Liver (tissue), 9 donors: ENCODE results near the gene RAD51B. TPM values are rescaled to one million over a fixed set of nuclear protein-coding genes. Genes with fewer than 3 reads are reported as not detected.

Source experiments
- DNase-seq: peaks from one replicate; pipeline ENCODE4 v3.0.0-alpha.2; 2017; ENCODE audit warnings: low spot score
- H3K27ac ChIP-seq, 2 donors: one replicate each; pipeline ENCODE4 v1.7.0; 2013; ENCODE audit warnings: inconsistent platforms in 2 of 2, low read length in 2 of 2, control low read depth in 1 of 2, low read depth in 1 of 2, mild to moderate bottlenecking in 1 of 2
- H3K27me3 ChIP-seq, 4 donors: one replicate each; pipeline versions ENCODE4 v1.6.1 to v1.7.0; 2013; ENCODE audit warnings: low read length in 3 of 4, inconsistent platforms in 1 of 4, mild to moderate bottlenecking in 1 of 4, moderate library complexity in 1 of 4; ENCODE audit not compliant: control insufficient read depth in 4 of 4, insufficient read depth in 4 of 4
- H3K36me3 ChIP-seq, 4 donors: one replicate each; pipeline versions ENCODE4 v1.6.1 to v1.7.0; 2013; ENCODE audit warnings: low read length in 3 of 4, mild to moderate bottlenecking in 3 of 4, low read depth in 1 of 4, moderate library complexity in 1 of 4; ENCODE audit not compliant: control insufficient read depth in 4 of 4, insufficient read depth in 3 of 4
- H3K4me1 ChIP-seq, 4 donors: one replicate each; pipeline versions ENCODE4 v1.6.1 to v1.7.0; 2013; ENCODE audit warnings: low read length in 3 of 4, mild to moderate bottlenecking in 3 of 4, moderate library complexity in 1 of 4; ENCODE audit not compliant: control insufficient read depth in 4 of 4, insufficient read depth in 4 of 4
- H3K4me3 ChIP-seq, 3 donors: one replicate each; pipeline versions ENCODE4 v1.6.1 to v1.7.0; 2013; ENCODE audit warnings: low read length in 3 of 3, control low read depth in 1 of 3, low read depth in 1 of 3, mild to moderate bottlenecking in 1 of 3
- H3K9ac ChIP-seq, 2 donors: one replicate each; pipeline ENCODE4 v1.7.0; 2013; ENCODE audit warnings: low read length in 2 of 2, mild to moderate bottlenecking in 2 of 2, moderate library complexity in 2 of 2, control low read depth in 1 of 2, low read depth in 1 of 2
- H3K9me3 ChIP-seq, 4 donors: one replicate each; pipeline versions ENCODE4 v1.6.1 to v1.7.0; 2013; ENCODE audit warnings: low read length in 3 of 4; ENCODE audit not compliant: control insufficient read depth in 4 of 4
- ATF3 ChIP-seq: IDR thresholded peaks from 2 replicates; pipeline ENCODE4 v1.6.1; 2016; ENCODE audit warnings: antibody characterized with exemption
- EGR1 ChIP-seq, 2 donors: IDR thresholded peaks; 2 replicates each; pipeline ENCODE4 v1.6.1; 2016 to 2018; ENCODE audit warnings: antibody characterized with exemption in 2 of 2, low read depth in 2 of 2
- FOXA1 ChIP-seq: IDR thresholded peaks from 2 replicates; pipeline ENCODE4 v1.6.1; 2016; ENCODE audit warnings: antibody characterized with exemption
- FOXA2 ChIP-seq: IDR thresholded peaks from 2 replicates; pipeline ENCODE4 v1.6.1; 2016; ENCODE audit warnings: antibody characterized with exemption
- GABPA ChIP-seq, 2 donors: IDR thresholded peaks in 1 of 2; conservative IDR thresholded peaks in 1 of 2; 2 replicates each; pipeline ENCODE4 v1.6.1; 2016; ENCODE audit warnings: antibody characterized with exemption in 2 of 2, mild to moderate bottlenecking in 1 of 2, moderate library complexity in 1 of 2
- HNF4A ChIP-seq, 2 donors: conservative IDR thresholded peaks; 2 replicates each; pipeline ENCODE4 v1.6.1; 2016; ENCODE audit warnings: antibody characterized with exemption in 2 of 2, mild to moderate bottlenecking in 2 of 2
- HNF4G ChIP-seq: IDR thresholded peaks from 2 replicates; pipeline ENCODE4 v1.6.1; 2016; ENCODE audit warnings: antibody characterized with exemption
- JUND ChIP-seq, 2 donors: IDR thresholded peaks; 2 replicates each; pipeline ENCODE4 v1.6.1; 2016; ENCODE audit warnings: antibody characterized with exemption in 2 of 2
- MAX ChIP-seq: IDR thresholded peaks from 2 replicates; pipeline ENCODE4 v1.6.1; 2016; ENCODE audit warnings: antibody characterized with exemption
- NR2F2 ChIP-seq: IDR thresholded peaks from 2 replicates; pipeline ENCODE4 v1.6.1; 2016; ENCODE audit warnings: antibody characterized with exemption
- RAD21 ChIP-seq, 2 donors: IDR thresholded peaks; 2 replicates each; pipeline ENCODE4 v1.6.1; 2016; ENCODE audit warnings: antibody characterized with exemption in 2 of 2, mild to moderate bottlenecking in 2 of 2
- SP1 ChIP-seq: IDR thresholded peaks from 2 replicates; pipeline ENCODE4 v1.6.1; 2018; ENCODE audit warnings: antibody characterized with exemption, mild to moderate bottlenecking
- TAF1 ChIP-seq: conservative IDR thresholded peaks from 2 replicates; pipeline ENCODE4 v1.6.1; 2016; ENCODE audit warnings: antibody characterized with exemption, mild to moderate bottlenecking
- YY1 ChIP-seq: IDR thresholded peaks from 2 replicates; pipeline ENCODE4 v1.6.1; 2016; ENCODE audit warnings: antibody characterized with exemption, mild to moderate bottlenecking
- ZBTB33 ChIP-seq: IDR thresholded peaks from 2 replicates; pipeline ENCODE4 v1.6.1; 2016; ENCODE audit warnings: antibody characterized with exemption
- WGBS: extraction: QIAGEN DNeasy Blood & Tissue Kit; methylation state at CpG from one replicate; pipeline ENCODE4 v1.1.7; 2013; 5-methylcytosine and 5-hydroxymethylcytosine counted together
- polyA plus RNA-seq, 2 donors: library from polyadenylated mRNA; stranded (reverse) in 1 of 2; unstranded in 1 of 2; fragments of 200-250 nt in 1 of 2; fragments of >200 nt in 1 of 2; fragmentation: Nextera tagmentation in 1 of 2; extraction: Ambion mirVana in 1 of 2; gene quantifications; one replicate each; pipeline versions ENCODE4 v1.2.1 to v1.2.3, GENCODE V29; 2013 to 2015
- total RNA-seq, 2 donors: library from RNA; depleted of rRNA; stranded (reverse); fragments of >200 nt; gene quantifications; one replicate each; pipeline ENCODE4 v1.2.3, GENCODE V29; 2014
- TF ChIP-seq, protein P1 (sequence below): IDR thresholded peaks from 2 replicates; pipeline ENCODE4 v1.6.1; 2016; ENCODE audit warnings: antibody characterized with exemption, mild to moderate bottlenecking
- TF ChIP-seq, protein P2 (sequence below): fragments of 150-350 bp; IDR thresholded peaks from 2 replicates; pipeline ENCODE4 v1.5.1; 2017; ENCODE audit warnings: improper control_type of control experiment, low read depth, low read length; ENCODE audit not compliant: missing input control
- donor health status: healthy.
- donor health status: healthy.
- donor health status: healthy.
- donor health status: healthy.
- donor health status: healthy.

RAD51B gene
- total and polyA plus RNA-seq, 4 donors: 0.81 to 12.9 (median 2.4) TPM

- H3K9ac ChIP-seq: no peak overlapping the region
- TF ChIP-seq HNF4G: no peak
- no peak for TF ChIP-seq EGR1 (IDR thresholded peaks at IDR 0.05; ENCODE audit: low read depth in 2 of 2)
- no peak for TF ChIP-seq NR2F2
- H3K27me3 ChIP-seq: no peaks in the 10 kb centered on the region
- WGBS: 70% methylated on average over 7 of the region's 7 CpGs
- no peak overlapping the region for H3K4me3 ChIP-seq
- peaks cover 0 to 20% (median 5%) of the 10 kb centered on the region in 4 donors for H3K4me1 ChIP-seq
- H3K36me3 ChIP-seq: no peaks in the 10 kb centered on the region
- no peaks in the 10 kb centered on the region for H3K9me3 ChIP-seq
- no peak overlapping the region for H3K27ac ChIP-seq
- no peak for DNase-seq
Measured at GRCh38 chr14:68756000-68756481, 936.5 kb downstream of the RAD51B start.

- Histone ChIP-seq H3K9ac (no peak overlapping the region), H3K36me3 (no peaks in the 10 kb centered on the region), H3K27me3 (no peaks in the 10 kb centered on the region), H3K9me3 (no peaks in the 10 kb centered on the region), H3K27ac (no peak overlapping the region), H3K4me1 (peaks cover 0 to 20% (median 5%) of the 10 kb centered on the region in 4 donors), H3K4me3 (no peak overlapping the region)
- WGBS: 89% methylated on average over 6 of the region's 6 CpGs
- DNase-seq: no peak
- TF ChIP-seq, protein P1, sequence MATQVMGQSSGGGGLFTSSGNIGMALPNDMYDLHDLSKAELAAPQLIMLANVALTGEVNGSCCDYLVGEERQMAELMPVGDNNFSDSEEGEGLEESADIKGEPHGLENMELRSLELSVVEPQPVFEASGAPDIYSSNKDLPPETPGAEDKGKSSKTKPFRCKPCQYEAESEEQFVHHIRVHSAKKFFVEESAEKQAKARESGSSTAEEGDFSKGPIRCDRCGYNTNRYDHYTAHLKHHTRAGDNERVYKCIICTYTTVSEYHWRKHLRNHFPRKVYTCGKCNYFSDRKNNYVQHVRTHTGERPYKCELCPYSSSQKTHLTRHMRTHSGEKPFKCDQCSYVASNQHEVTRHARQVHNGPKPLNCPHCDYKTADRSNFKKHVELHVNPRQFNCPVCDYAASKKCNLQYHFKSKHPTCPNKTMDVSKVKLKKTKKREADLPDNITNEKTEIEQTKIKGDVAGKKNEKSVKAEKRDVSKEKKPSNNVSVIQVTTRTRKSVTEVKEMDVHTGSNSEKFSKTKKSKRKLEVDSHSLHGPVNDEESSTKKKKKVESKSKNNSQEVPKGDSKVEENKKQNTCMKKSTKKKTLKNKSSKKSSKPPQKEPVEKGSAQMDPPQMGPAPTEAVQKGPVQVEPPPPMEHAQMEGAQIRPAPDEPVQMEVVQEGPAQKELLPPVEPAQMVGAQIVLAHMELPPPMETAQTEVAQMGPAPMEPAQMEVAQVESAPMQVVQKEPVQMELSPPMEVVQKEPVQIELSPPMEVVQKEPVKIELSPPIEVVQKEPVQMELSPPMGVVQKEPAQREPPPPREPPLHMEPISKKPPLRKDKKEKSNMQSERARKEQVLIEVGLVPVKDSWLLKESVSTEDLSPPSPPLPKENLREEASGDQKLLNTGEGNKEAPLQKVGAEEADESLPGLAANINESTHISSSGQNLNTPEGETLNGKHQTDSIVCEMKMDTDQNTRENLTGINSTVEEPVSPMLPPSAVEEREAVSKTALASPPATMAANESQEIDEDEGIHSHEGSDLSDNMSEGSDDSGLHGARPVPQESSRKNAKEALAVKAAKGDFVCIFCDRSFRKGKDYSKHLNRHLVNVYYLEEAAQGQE: no peak
- no peak for TF ChIP-seq MAX
- TF ChIP-seq ATF3: no peak
- TF ChIP-seq YY1: no peak
- TF ChIP-seq JUND (IDR thresholded peaks at IDR 0.05): no peak
- TF ChIP-seq FOXA1: no peak
- no peak for TF ChIP-seq EGR1 (IDR thresholded peaks at IDR 0.05; ENCODE audit: low read depth in 2 of 2)
- TF ChIP-seq RAD21 (IDR thresholded peaks at IDR 0.05): no peak
- TF ChIP-seq HNF4G: no peak
- TF ChIP-seq GABPA (IDR thresholded peaks at IDR 0.05 in 1 of 2, conservative IDR thresholded peaks at IDR 0.05 in 1 of 2): no peak
- TF ChIP-seq FOXA2: no peak
Measured at GRCh38 chr14:68756734-68757133, 937.2 kb downstream of the RAD51B start.

DNA sequence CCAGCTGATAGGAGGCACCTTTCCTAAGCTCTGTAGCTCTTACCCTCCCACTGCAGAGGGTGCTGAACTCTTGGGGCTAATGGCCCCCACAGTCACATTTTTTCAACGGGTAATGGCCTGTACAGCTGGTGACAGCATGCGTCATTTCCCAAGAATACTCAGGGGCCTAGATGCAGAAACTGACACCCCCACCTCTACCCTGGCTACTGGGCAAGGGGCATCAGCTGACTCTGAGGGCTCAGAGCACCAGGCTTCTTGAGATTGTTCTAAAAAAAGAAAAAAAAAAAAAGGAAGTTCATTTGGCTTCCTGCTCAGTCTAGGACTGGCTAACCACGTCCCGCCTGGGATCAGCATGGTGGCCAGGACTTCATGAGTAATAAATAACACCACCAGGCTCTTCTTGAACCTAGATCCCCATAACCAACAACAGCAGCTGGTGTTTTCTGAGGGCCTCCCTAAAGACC, 938.1 kb downstream of the RAD51B start:
- H3K27ac ChIP-seq: peak overlapping the region; percentile 40 to 43
- H3K4me3 ChIP-seq: no peak overlapping the region
- H3K4me1 ChIP-seq: peaks cover 2 to 25% (median 9%) of the 10 kb centered on the region in 4 donors
- peak; percentile 53 for DNase-seq
- no peaks in the 10 kb centered on the region for H3K36me3 ChIP-seq
- no peaks in the 10 kb centered on the region for H3K9me3 ChIP-seq
- no peaks in the 10 kb centered on the region for H3K27me3 ChIP-seq
- WGBS: 44% methylated on average over 4 of the region's 4 CpGs
- H3K9ac ChIP-seq: no peak overlapping the region
- TF ChIP-seq, protein P2, sequence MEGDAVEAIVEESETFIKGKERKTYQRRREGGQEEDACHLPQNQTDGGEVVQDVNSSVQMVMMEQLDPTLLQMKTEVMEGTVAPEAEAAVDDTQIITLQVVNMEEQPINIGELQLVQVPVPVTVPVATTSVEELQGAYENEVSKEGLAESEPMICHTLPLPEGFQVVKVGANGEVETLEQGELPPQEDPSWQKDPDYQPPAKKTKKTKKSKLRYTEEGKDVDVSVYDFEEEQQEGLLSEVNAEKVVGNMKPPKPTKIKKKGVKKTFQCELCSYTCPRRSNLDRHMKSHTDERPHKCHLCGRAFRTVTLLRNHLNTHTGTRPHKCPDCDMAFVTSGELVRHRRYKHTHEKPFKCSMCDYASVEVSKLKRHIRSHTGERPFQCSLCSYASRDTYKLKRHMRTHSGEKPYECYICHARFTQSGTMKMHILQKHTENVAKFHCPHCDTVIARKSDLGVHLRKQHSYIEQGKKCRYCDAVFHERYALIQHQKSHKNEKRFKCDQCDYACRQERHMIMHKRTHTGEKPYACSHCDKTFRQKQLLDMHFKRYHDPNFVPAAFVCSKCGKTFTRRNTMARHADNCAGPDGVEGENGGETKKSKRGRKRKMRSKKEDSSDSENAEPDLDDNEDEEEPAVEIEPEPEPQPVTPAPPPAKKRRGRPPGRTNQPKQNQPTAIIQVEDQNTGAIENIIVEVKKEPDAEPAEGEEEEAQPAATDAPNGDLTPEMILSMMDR: no peak
- TF ChIP-seq YY1: peak; percentile 19
- peak; percentile 78 for TF ChIP-seq SP1
- peak; percentile 75 for TF ChIP-seq NR2F2
- TF ChIP-seq MAX: no peak
- TF ChIP-seq HNF4G: no peak
- TF ChIP-seq HNF4A (conservative IDR thresholded peaks at IDR 0.05): peak in 1 of 2 donors; percentile 12
- TF ChIP-seq JUND (IDR thresholded peaks at IDR 0.05): peak; percentile 37 to 60
- TF ChIP-seq RAD21 (IDR thresholded peaks at IDR 0.05): peak; percentile 39 to 60
- TF ChIP-seq TAF1: no peak
- TF ChIP-seq ZBTB33: no peak
- TF ChIP-seq GABPA (IDR thresholded peaks at IDR 0.05 in 1 of 2, conservative IDR thresholded peaks at IDR 0.05 in 1 of 2): no peak
